CD4-positive, alpha-beta T cell treated with Interleukin-15 for 4 hours (primary cell): ENCODE results near the gene FAM180A.

ENCODE experiments used
- DNase-seq: peaks from one replicate; pipeline ENCODE4 v3.0.0-alpha.2; 2020; ENCODE audit warnings: low spot score

FAM180A gene

GRCh38 chr7:135682191-135682590 is 66.4 kb downstream of the FAM180A start:
- DNase-seq, result no peak

DNA sequence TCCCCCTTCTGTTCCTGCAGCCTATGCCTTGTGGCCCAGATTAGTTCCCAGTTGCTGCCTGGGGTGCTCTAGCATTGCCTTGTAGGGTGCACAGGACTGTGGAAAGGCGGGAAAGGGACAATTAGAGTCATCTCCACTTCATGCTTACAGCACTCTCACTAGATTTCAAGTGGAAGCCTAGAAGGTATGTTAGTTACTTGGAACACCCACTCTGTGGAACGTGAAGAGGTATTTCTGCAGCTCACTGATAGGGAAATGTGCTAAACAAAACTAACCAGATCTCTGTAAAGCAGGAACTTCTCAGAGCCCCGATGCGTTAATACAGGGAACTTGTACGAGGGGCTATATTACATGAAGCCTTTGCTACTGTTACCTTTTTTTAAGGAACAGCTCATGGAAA is 66.9 kb downstream of the FAM180A start:
- DNase-seq, result no peak
